A375 (cell line): Measurements from ENCODE around the gene TMEM273. TPM values are rescaled to one million over a fixed set of nuclear protein-coding genes. Genes with fewer than 3 reads are reported as not detected.

Experiments
- total RNA-seq: library from RNA; depleted of rRNA; stranded (reverse); fragments of >200 nt; shearing (Covaris generic); gene quantifications from 2 replicates; pipeline ENCODE4 v1.2.3, GENCODE V29; 2014; rRNA removed

The TMEM273 gene
- total RNA-seq, result not detected in 2 replicates

GRCh38 chr10:49187950-49188761 is at the start of gene TMEM273:
TMEM273 (minus strand) TSS chr10:49188391; CDS start chr10:49188336, 55 bp downstream.

DNA sequence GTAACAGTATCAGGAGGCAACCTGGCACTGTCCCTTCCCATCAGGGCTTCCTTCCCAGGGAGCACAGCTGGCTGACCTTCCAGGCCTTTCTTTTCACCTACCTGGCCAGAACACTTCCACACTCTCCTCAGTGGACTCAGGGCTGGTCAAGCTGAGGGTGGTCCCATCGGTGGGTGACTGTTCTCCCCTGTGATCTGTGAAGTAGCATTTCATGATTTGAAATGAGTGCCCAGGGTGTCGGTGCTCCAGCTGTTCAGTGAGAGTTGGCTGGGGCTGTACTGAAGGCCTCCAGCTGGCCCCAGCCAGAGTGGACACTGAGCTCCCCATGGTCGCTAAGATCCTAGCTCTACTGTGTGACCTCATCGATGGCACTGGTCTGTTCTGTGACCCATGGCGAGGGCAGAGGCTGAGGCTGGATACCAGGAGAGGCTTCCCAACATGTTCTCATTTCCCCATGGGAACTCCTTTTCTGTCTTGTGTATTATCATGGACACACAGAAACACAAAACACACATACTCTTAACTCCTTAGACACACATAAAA is 54.4 kb downstream of the TMEM273 start, which contains the start of gene FAM170B:
Gene FAM170B (minus strand): TSS at position 316 of the 543 bp plus-strand sequence. CDS start 103 bp downstream, at position 213.

GRCh38 chr10:49115015-49115795 is 73.0 kb downstream of the TMEM273 start, which contains the start of gene VSTM4:
VSTM4 (minus strand) TSS chr10:49115522; CDS start chr10:49115485, 37 bp downstream.

Other genes starting within 250 kb of the TMEM273 start
- gene LRRC18, start 248.6 kb downstream of the TMEM273 start, total RNA-seq, result not detected in 2 replicates
- gene VSTM4, start 72.9 kb downstream of the TMEM273 start, total RNA-seq, result not detected in 2 replicates
- not detected in 2 replicates for gene FAM170B, start 54.4 kb downstream of the TMEM273 start, total RNA-seq
- not detected in 2 replicates for gene C10orf71, start 110.8 kb upstream of the TMEM273 start, total RNA-seq
- gene DRGX, start 207.7 kb upstream of the TMEM273 start, total RNA-seq, result not detected in 2 replicates